Measurements from ENCODE around the gene GON4L. TPM values are rescaled to one million over a fixed set of nuclear protein-coding genes. Genes with fewer than 3 reads are reported as not detected.

Gene GON4L
- total and polyA plus RNA-seq, 2 donors from 2014 or later = 14.2 to 62.1 TPM

DNA sequence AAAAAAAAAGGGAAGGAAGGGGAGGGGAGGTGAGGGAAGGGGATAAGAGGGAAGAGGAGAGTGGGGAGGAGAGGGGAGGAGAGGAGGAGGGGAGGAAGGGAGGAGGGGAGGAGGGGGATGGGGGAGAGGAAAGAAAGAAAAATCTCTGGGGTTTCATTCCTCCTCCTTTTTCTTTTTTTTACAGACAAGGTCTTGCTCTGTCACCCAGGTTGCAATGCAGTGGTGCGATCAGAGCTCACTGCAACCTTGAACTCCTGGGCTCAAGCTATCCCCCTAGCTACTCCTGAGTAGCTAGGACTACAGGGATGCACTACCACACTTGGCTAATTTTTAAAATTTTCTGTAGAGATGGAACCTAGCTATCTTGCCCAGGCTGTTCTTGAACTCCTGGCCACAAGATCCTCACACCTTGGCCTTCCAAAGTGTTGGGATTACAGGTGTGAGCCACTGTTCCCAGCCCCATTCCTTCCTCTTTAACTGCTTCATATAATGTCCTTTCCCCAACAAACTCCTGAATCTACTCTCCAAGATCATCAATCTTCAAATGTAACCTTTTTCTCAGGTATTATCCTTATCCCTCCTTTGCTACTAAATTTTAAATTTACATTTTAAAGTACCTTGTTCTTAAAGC, 23.2 kb downstream of the GON4L start:
- no peak for DNase-seq
- H3K27ac ChIP-seq (ENCODE audit: low read depth in 2 of 2, low read length in 2 of 2) = no peak overlapping the region
- H3K27me3 ChIP-seq (ENCODE audit: control insufficient read depth, insufficient read depth, low read length) = no peaks in the 10 kb centered on the region
- H3K9ac ChIP-seq (ENCODE audit: low read length in 3 of 3) = no peak overlapping the region
- no peaks in the 10 kb centered on the region for H3K9me3 ChIP-seq (ENCODE audit: control insufficient read depth in 2 of 3, insufficient read depth in 1 of 3, low read length in 3 of 3)
- intact Hi-C loops (cut with DNase I) = no loop called here
- H3K4me1 ChIP-seq (ENCODE audit: control insufficient read depth in 2 of 3, insufficient read depth in 2 of 3, low read depth in 1 of 3, low read length in 3 of 3) = peaks cover 0 to 2% (median 0%) of the 10 kb centered on the region in 3 donors
- H3K36me3 ChIP-seq (ENCODE audit: control insufficient read depth in 2 of 3, insufficient read depth in 3 of 3, low read length in 3 of 3) = peaks cover 0 to 2% (median 0%) of the 10 kb centered on the region in 3 donors
- H3K4me3 ChIP-seq (ENCODE audit: low read length in 3 of 3) = no peak overlapping the region
- no peak for FAIRE-seq
- TF ChIP-seq, protein P1, sequence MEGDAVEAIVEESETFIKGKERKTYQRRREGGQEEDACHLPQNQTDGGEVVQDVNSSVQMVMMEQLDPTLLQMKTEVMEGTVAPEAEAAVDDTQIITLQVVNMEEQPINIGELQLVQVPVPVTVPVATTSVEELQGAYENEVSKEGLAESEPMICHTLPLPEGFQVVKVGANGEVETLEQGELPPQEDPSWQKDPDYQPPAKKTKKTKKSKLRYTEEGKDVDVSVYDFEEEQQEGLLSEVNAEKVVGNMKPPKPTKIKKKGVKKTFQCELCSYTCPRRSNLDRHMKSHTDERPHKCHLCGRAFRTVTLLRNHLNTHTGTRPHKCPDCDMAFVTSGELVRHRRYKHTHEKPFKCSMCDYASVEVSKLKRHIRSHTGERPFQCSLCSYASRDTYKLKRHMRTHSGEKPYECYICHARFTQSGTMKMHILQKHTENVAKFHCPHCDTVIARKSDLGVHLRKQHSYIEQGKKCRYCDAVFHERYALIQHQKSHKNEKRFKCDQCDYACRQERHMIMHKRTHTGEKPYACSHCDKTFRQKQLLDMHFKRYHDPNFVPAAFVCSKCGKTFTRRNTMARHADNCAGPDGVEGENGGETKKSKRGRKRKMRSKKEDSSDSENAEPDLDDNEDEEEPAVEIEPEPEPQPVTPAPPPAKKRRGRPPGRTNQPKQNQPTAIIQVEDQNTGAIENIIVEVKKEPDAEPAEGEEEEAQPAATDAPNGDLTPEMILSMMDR (IDR thresholded peaks at IDR 0.05; ENCODE audit: borderline replicate concordance, extremely low read depth, insufficient read depth) = no peak

DNA sequence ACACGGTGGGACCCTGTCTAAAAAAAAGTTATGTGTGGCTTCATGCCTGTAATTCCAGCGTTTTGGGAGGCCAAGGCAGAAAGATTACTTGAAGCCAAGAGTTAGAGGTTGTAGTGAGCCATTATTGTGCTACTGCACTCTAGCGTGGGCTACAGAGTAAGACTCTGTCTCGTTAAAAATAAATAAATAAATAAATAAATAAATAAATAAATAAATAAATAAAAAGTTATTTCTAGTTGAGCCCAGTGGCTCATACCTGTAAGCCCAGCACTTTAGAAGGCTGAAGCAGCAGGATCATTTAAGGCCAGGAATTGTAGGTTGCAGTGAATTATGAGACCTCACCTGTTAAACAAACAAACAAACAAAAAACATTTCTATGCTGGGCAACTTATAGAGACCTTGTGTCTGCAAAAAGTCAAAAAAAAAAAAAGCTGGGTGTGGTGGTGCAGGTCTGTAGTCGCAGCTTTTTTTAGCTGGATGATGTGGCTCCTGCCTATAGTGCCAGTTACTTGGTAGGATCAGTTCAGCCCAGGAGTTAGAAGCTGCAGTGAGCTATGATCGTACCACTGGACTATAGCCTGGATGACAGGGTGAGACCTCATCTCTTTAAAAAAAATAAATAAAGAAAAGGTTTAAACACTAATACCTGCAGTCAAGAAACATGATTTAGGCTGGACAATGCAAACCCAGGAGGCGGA, 25.6 kb downstream of the GON4L start:
- Histone ChIP-seq H3K27ac (ENCODE audit: low read depth in 2 of 2, low read length in 2 of 2) (no peak overlapping the region), H3K27me3 (ENCODE audit: control insufficient read depth, insufficient read depth, low read length) (no peaks in the 10 kb centered on the region), H3K9ac (ENCODE audit: low read length in 3 of 3) (no peak overlapping the region), H3K36me3 (ENCODE audit: control insufficient read depth in 2 of 3, insufficient read depth in 3 of 3, low read length in 3 of 3) (peaks cover 0 to 4% (median under 1%) of the 10 kb centered on the region in 3 donors), H3K4me3 (ENCODE audit: low read length in 3 of 3) (no peak overlapping the region), H3K9me3 (ENCODE audit: control insufficient read depth in 2 of 3, insufficient read depth in 1 of 3, low read length in 3 of 3) (no peaks in the 10 kb centered on the region), H3K4me1 (ENCODE audit: control insufficient read depth in 2 of 3, insufficient read depth in 2 of 3, low read depth in 1 of 3, low read length in 3 of 3) (peaks cover 0 to 2% (median 0%) of the 10 kb centered on the region in 3 donors)
- intact Hi-C loops (cut with DNase I) = no loop called here
- DNase-seq = no peak
- no peak for FAIRE-seq
- TF ChIP-seq, protein P1 (IDR thresholded peaks at IDR 0.05; ENCODE audit: borderline replicate concordance, extremely low read depth, insufficient read depth) = no peak

DNA sequence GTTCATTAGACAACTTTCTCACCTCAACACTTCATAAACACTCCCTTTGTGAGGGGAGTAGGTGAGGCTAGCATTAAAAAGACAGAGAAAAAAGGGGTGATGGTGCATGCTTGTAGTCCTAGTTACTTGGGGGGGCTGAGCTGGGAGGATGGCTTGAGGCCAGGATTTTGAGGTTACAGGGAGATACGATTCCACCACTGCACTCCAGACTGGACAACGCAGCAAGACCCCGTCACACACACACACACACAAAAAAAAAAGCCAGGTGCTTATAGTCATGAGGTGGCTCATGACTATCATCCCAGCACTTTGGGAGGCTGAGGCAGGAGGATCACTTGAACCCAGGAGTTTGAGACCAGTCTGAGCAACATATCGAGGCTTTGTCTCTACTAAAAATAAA, 29.6 kb downstream of the GON4L start:
- no peak overlapping the region for H3K9ac ChIP-seq (ENCODE audit: low read length in 3 of 3)
- H3K9me3 ChIP-seq (ENCODE audit: control insufficient read depth in 2 of 3, insufficient read depth in 1 of 3, low read length in 3 of 3) = no peaks in the 10 kb centered on the region
- no peaks in the 10 kb centered on the region for H3K27me3 ChIP-seq (ENCODE audit: control insufficient read depth, insufficient read depth, low read length)
- intact Hi-C loops (cut with DNase I) = no loop called here
- H3K4me1 ChIP-seq (ENCODE audit: control insufficient read depth in 2 of 3, insufficient read depth in 2 of 3, low read depth in 1 of 3, low read length in 3 of 3) = peaks cover 0 to 2% (median 0%) of the 10 kb centered on the region in 3 donors
- TF ChIP-seq, protein P1 (IDR thresholded peaks at IDR 0.05; ENCODE audit: borderline replicate concordance, extremely low read depth, insufficient read depth) = no peak
- FAIRE-seq = no peak
- DNase-seq = no peak
- H3K36me3 ChIP-seq (ENCODE audit: control insufficient read depth in 2 of 3, insufficient read depth in 3 of 3, low read length in 3 of 3) = peaks cover 0 to 12% (median 3%) of the 10 kb centered on the region in 3 donors
- H3K27ac ChIP-seq (ENCODE audit: low read depth in 2 of 2, low read length in 2 of 2) = no peak overlapping the region
- no peak overlapping the region for H3K4me3 ChIP-seq (ENCODE audit: low read length in 3 of 3)

Data from kidney (tissue), 14 donors.